UCSD-AML1 (cell line): ENCODE data around the gene MYBPC3.

Experiments
- DNase-seq: peaks from one replicate; lab custom pipeline; 2025; ENCODE audit not compliant: unreplicated experiment; lab: John Stamatoyannopoulos, UW

Gene MYBPC3

DNA sequence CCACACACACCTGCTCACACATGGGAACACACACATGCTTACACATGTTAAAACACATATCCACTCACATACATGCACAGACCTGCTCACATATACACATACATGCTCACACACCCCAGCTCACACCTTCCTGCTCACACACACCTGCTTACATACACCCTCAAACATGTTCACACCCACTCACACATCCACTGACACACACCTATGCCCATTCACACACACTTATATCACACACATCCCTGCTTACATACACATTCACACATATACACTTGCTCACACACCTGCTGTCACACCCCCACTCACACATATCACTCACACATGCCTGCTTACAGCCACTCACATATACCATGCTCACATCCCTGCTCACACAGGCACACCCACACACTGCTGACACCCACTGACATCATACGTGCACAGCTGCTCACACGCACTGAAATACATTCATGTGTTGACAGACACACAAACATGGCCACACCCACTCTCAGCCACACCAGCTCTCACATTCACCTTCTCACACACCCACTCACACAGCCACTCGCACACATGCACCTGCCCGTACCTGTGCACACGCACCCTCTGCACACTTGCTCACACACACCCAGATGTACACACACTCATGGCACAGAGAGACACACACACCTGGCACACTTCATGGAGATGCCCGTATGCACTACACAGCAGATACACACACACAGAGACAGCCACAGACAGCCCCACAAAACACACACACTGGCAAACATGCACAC lies 5.7 kb upstream of the MYBPC3 start:
- DNase-seq = no peak

DNA sequence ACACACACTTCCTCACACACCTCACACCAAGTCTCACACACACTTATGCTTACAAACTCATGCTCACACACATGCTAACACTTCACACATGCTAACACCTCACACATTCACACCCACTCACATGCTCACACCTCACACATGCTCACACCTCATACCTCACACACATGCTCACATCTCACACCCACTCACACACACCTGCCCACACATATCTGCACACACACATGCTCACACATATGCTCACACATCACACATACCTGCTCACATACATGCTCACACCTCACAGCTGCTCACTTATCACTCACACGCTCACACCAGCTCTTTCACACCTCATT lies 4.5 kb upstream of the MYBPC3 start:
- no peak for DNase-seq

GRCh38 chr11:47356129-47356997 lies 3.9 kb upstream of the MYBPC3 start:
- DNase-seq = no peak

DNA sequence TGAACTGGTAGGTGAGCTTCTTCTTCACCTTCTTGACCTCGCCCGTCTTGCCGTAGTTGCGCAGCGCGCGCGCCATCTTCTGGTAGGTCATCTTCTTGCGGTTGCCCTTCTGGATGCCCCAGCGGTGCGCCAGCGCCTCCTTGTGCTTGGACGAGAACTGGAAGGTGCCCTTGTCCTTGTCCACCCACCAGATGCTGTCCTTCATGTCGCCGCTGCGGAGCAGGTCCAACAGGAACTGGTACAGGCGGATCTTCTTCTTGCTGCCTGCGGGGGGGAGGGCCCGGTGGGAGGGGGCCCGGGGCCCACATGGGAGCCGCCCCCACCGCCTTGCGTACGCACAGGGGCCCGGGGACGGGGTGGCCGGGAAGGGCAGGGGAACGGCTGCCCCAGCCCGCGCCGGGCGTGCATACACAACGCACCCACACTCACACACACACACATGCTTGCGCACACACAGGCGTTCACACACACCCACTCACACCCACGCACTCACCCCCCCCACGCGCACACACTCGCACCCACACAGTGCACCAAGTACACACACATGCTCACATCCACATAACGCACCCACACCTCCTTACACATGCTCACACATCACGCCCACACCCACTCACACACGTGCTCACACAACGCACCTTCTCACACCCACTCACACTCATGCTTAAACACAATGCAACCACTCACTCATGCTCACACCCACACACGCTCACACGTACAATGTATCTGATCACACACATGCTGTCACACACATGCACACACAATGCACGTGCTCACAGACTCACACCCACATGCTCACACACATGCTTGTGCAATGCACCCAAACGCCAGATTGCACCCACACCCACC lies 3.0 kb upstream of the MYBPC3 start:
- peak; percentile 67 for DNase-seq

GRCh38 chr11:47354913-47355282 lies 2.4 kb upstream of the MYBPC3 start:
- DNase-seq = no peak

DNA sequence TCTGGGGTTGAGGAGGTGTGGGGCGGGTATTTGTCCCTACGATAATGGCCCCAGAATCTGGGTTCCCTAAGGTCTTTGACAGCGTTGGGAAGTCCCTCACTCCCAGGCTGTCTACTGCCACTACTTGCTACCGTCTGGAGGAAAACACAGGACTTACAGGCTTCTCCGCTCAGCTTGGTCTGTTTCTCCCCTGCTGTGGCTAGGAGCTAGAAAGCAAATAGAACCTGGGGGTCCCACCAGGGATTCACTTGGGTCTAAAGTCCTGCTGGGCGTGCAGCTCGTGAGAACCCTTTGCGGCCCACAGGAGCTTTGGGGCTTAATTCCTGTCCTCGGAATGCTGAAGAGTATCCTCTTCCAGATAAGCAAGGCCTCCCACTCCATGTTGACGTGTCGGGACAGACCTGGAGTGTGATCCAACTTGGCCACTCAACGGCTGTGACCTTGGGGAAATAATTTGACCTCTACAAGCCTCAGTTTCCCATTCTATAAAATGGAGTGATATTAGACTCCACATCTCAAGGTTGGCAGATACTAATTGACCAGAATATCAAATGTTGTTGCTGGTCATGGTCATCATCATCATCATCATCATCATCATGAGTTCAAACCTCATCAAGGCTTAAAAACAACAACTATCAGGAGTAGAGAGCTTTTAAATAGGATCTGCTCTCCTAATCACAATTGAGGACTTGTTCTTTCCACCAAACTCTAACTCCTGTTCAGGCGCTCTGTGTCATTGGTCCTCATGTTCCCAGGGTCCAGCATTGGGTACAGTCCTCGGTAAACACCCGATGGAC lies 1.7 kb upstream of the MYBPC3 start:
- no peak for DNase-seq

GRCh38 chr11:47351156-47352126 lies 1.1 kb downstream of the MYBPC3 start:
- DNase-seq = no peak

- DNase-seq = no peak
These were observed 2.2 kb downstream of the MYBPC3 start for GRCh38 chr11:47350315-47350714.

- no peak for DNase-seq
These were observed 2.9 kb downstream of the MYBPC3 start for GRCh38 chr11:47349521-47350095.

DNA sequence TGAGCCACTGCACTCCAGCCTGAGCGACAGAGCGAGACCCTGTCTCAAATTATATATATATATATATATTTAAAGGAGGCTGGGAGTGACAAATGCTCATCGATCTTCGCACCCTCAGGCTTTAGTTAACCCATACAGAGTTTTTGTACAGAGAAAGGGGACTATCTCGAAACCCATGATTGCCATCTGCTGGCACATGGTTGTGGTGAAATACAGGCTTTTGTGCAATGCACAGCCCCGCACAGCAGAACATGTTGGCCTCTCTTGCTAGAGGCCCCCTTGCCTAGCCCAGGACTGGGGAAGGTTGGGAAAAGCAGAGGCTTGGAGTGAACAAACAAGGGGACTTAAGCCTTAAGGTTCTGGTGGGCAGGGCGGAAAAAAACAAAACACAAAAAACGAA lies 3.6 kb downstream of the MYBPC3 start:
- peak; percentile 40 for DNase-seq

GRCh38 chr11:47348131-47348802 lies 4.2 kb downstream of the MYBPC3 start:
- no peak for DNase-seq

- DNase-seq = no peak
These were observed 5.4 kb downstream of the MYBPC3 start for GRCh38 chr11:47347137-47347536.

DNA sequence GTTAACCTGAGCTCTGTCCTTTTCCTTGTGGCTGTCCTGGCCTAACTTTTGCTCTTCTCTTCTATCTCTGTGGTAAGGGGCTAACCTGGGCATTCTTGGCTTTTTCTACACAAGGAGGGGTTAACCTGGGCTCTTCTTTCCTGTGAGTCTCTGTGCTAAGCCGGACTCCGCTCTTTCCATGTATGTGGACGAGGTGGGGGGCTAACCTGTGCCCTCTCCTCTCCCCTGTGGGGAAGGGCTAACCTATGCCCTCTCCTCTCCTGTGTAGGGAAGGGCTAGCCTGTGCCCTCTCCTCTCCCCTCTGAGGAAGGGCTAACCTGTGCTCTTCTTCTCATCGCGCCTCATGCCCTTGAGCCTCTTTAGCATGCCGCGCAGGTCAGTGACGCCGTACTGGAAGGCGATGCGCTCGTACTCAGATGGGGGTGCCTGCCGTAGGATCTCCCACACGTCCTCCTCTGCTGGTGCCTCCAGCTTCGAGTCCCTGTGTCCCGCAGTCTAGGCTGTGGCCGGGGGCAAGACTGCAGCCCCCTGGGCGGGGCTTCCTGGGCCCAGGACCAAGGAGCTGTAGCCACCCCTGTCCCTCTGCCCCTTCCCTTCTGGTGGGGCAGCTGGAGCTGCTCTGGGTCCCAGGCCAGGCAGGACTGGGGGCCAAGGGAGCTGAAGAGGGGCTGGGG lies 6.5 kb downstream of the MYBPC3 start:
- DNase-seq = no peak

DNA sequence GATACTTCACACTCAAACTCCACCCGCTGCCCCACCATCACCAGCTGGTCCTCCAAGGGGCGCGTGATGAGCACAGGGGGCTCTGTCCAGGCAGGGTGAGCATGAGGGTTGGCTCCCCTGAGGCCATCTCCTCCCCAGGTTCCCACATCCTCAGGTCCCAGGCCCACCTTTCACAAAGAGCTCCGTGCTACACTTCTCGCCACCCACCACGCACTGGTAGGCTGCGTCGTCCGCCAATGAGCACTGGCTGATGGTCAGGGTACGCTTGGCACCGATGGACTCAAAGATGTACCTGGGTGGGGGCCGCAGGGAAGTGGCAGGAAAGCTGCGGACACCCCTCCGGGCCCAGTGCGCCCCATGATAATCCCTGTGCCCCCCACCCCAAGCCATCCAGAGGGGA lies 9.6 kb downstream of the MYBPC3 start:
- no peak for DNase-seq

- DNase-seq = no peak
These were observed 10.3 kb downstream of the MYBPC3 start for GRCh38 chr11:47342036-47342803.

DNA sequence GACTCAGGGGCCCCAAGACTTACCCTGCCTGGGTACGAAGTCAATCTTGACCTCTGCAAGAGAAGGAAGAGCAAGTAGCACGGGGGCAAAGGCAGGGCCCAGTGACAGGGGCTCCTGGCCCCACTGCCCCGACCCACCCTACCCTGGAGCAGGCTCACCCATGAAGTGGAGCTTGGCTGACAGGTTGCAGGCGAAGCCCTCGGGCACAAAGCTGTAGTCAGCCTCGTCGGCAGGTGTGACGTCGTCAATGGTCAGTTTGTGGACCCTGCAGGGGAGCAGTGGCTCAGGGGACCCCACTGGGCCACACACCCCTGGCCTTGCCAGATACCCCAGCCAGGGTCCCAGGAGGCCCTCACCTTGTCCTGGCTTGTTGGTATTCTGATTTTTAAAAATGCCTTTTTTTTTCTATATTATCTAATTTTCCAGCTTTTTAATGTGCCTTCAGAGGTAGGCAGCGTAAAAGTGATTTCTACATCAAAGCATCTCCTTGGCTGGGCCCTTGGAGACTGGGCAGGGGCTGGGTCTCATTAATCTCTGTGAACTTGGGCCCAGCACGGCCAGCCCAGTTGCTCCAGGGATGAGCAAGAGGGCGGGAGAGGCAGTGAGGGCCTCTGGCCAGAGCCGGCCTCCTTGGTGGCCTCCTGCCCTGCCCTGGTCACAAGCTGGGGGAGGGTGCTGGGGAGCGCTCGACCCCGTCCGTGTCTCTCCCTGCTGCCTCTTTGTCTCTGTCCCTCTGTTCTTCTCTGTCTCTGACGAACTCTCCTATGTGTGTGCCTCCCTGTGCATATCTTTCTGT lies 11.3 kb downstream of the MYBPC3 start:
- no peak for DNase-seq

- no peak for DNase-seq
These were observed 12.5 kb downstream of the MYBPC3 start for GRCh38 chr11:47340010-47340409.
